NOMO-1 treated with DMSO at 0.1 percent for 48 hours (cell line): ENCODE results near the gene PPP1CA.

Source experiments
- DNase-seq: peaks from one replicate; lab custom pipeline; 2025; ENCODE audit not compliant: unreplicated experiment; lab: John Stamatoyannopoulos, UW

The PPP1CA gene

GRCh38 chr11:67353317-67354074 is 48.2 kb downstream of the PPP1CA start, which contains the start of gene POLD4:
POLD4 (minus strand) TSS chr11:67353546; CDS start chr11:67353399, 147 bp downstream.
- DNase-seq, result peak; percentile 98

- DNase-seq, result peak; percentile 70
These were observed 48.9 kb downstream of the PPP1CA start for GRCh38 chr11:67352546-67353316.

DNA sequence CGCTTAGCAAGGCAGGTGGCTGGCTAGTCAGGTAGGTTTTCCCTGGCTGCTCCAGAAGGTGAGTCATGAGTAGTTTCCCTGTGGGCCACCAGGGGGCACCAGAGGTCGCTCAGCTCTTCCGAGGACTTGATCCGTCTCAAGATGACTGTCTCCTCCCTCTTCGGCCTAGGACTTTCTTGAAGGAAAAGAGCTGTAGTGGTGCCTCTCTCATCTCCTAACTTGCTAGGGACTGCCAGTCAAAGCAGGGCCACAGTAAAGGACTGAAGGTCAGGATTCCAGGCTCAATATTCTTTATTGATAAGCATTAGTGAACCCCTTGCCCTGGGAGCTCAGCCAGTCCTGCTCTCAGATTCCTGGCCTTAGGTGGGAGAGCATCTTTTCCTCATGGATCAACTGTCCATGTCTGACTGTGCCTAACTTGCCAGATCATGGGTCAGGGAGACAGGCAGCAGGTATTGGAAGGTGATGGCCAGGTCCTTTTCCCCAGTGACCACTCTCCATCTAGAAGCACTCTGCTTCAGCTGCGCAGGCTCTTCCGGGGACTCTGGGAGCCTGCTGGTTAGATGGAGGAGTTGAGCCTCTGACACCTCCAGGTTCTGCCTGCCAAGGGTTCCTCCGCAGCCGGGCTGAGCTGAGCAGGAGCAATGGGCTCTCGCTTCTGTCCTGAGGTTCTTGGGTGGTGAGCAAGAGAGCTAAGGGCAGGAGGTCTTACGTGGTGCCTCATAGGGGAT is 50.2 kb downstream of the PPP1CA start:
- DNase-seq, result peak; percentile 70

- DNase-seq, result no peak
These were observed 51.7 kb downstream of the PPP1CA start for GRCh38 chr11:67349928-67350465.

- no peak for DNase-seq
These were observed 52.2 kb downstream of the PPP1CA start for GRCh38 chr11:67349457-67349856.

DNA sequence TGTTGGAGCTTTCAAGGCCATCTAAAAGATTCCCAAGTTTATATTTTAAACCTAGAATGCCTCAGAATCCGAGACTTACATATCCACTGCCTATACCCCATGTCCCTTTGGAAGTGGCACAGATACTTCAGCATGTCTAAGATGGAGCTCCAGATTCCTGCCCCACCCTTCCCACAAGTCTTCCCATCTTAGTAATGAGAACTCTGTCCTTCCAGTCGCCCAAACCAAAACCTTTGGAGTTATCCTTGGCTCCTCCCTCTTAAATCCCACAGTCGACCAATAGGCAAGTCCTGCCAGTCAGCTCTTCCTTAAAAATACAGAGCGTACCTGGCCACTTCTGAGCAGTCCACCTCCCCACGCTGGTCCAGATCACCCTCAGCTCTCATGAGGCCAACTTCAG is 52.6 kb downstream of the PPP1CA start:
- no peak for DNase-seq
